ENCODE measurements around the gene HPS1.

DNA sequence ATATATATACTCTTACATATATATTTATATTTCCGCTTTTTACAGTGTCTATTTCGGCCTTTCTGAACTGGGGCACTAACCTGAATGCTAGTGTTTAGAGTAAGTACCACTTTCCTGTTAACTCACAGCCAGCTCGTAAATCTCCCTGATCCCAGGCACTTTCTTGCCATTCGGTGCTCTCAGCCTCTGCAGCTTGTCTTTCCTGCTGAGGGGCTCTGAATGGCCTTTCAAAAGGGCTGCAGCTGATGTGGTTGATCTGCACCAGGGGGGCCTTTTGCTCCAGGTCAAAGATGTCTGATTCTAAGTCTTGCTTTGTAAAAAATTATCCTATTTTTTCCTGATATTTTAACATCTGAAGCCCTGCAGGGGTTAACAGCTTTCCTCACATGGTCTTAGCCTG, 25.5 kb upstream of the HPS1 start:
- TF ChIP-seq CTCF (IDR thresholded peaks at IDR 0.05) (no peak), POLR2A (IDR thresholded peaks at IDR 0.05) (no peak)
